Body of pancreas (tissue), 4 donors: ENCODE measurements around the gene WDR33. TPM values are rescaled to one million over a fixed set of nuclear protein-coding genes. Genes with fewer than 3 reads are reported as not detected.

Experiments
- ATAC-seq: fragments of 150-250 bp; one replicate; pipeline ENCODE4 v1.9.1; 2016
- DNase-seq, 4 donors: peaks; one replicate each; pipeline ENCODE4 v3.0.0-alpha.2; 2019
- H3K27ac ChIP-seq, 4 donors: fragments of 200-600 bp; sonication (generic); 1 replicate in 3 of 4; 2 replicates in 1 of 4; pipeline versions ENCODE4 v1.5.1 to v1.6.1; 2016 to 2019; ENCODE audit warnings: mild to moderate bottlenecking in 1 of 4, mixed read lengths in 1 of 4, moderate library complexity in 1 of 4
- H3K27me3 ChIP-seq, 2 donors: fragments of 200-600 bp; sonication (generic); one replicate each; pipeline ENCODE4 v1.6.0; 2016; ENCODE audit warnings: mild to moderate bottlenecking in 1 of 2
- H3K36me3 ChIP-seq, 2 donors: fragments of 200-600 bp; sonication (generic); replicated peaks in 1 of 2; 2 replicates each; pipeline ENCODE4 v1.5.1; 2016; ENCODE audit warnings: low read depth in 2 of 2; ENCODE audit not compliant: insufficient read depth in 1 of 2
- H3K4me1 ChIP-seq: fragments of 200-600 bp; sonication (generic); one replicate; pipeline ENCODE4 v1.6.0; 2016
- H3K4me3 ChIP-seq, 2 donors: fragments of 200-600 bp; sonication (generic); 1 replicate in 1 of 2; 2 replicates in 1 of 2; pipeline ENCODE4 v1.5.1; 2016 to 2019
- H3K9me3 ChIP-seq, 3 donors: fragments of 200-600 bp; sonication (generic); 1 replicate in 2 of 3; 2 replicates in 1 of 3; pipeline ENCODE4 v1.5.1; 2016
- CTCF ChIP-seq, 7 experiments: fragments of 450-650 bp in 4 of 7; fragments of 200-600 bp in 3 of 7; sonication (generic) in 3 of 7; IDR thresholded peaks; one replicate each; pipeline ENCODE4 v1.5.1; 2016 to 2019; ENCODE audit warnings: antibody characterized with exemption in 7 of 7
- POLR2A ChIP-seq, 3 donors: fragments of 450-650 bp; IDR thresholded peaks; one replicate each; pipeline ENCODE4 v1.6.1; 2016; ENCODE audit warnings: antibody characterized with exemption in 3 of 3, mild to moderate bottlenecking in 2 of 3
- WGBS, 2 donors: methylation state at CpG; one replicate each; pipeline ENCODE4 v1.1.5; 2017; 5-methylcytosine and 5-hydroxymethylcytosine counted together
- intact Hi-C: fragments of 100-400 bp; cut with DNase I; formaldehyde crosslinking; loops from one replicate; pipeline ENCODE4 v1.15.1; 2023
- total RNA-seq, 2 donors: library from RNA; depleted of rRNA; stranded (reverse); fragments of >200 nt; gene quantifications; one replicate each; pipeline ENCODE4 v1.1.0, GENCODE V29; 2016

The WDR33 gene
- total RNA-seq, 2 donors from 2014 or later = 31.6 to 37.1 TPM

- WGBS, 2 donors = 85 to 100% methylated on average over 4 to 6 of the region's 6 CpGs
- no peak for ATAC-seq
Observed at GRCh38 chr2:127664895-127665225, 146.1 kb downstream of the WDR33 start.

GRCh38 chr2:127664065-127664894 is 146.7 kb downstream of the WDR33 start:
- Histone ChIP-seq H3K4me1 (peaks cover 4% of the 10 kb centered on the region), H3K9me3 (no peaks in the 10 kb centered on the region), H3K27ac (peak overlapping the region in 2 of 4 donors; percentile 28 to 30), H3K36me3 (no peaks in the 10 kb centered on the region), H3K27me3 (peaks cover 0 to 12% of the 10 kb centered on the region in 2 donors), H3K4me3 (no peak overlapping the region)
- 17 to 47% methylated on average over 6 to 53 of the region's 69 CpGs for WGBS, 2 donors
- ATAC-seq = peak; percentile 28
- DNase-seq = peak in 1 of 4 donors; percentile 10
- TF ChIP-seq CTCF (IDR thresholded peaks at IDR 0.05) (no peak), POLR2A (IDR thresholded peaks at IDR 0.05) (no peak)
- intact Hi-C loops = no loop called here

More at GRCh38 chr2:127664895-127665225, 146.1 kb downstream of the WDR33 start:
- DNase-seq = no peak
- Histone ChIP-seq H3K4me3 (no peak overlapping the region), H3K36me3 (no peaks in the 10 kb centered on the region), H3K9me3 (no peaks in the 10 kb centered on the region), H3K4me1 (peaks cover 4% of the 10 kb centered on the region), H3K27ac (peak overlapping the region in 2 of 4 donors; percentile 26 to 30), H3K27me3 (peaks cover 0 to 12% of the 10 kb centered on the region in 2 donors)
- TF ChIP-seq POLR2A (IDR thresholded peaks at IDR 0.05) (no peak), CTCF (IDR thresholded peaks at IDR 0.05) (no peak)
- intact Hi-C loops = no loop called here

GRCh38 chr2:127663566-127664064 is 147.4 kb downstream of the WDR33 start:
- Histone ChIP-seq H3K4me3 (no peak overlapping the region), H3K27me3 (peaks cover 0 to 12% of the 10 kb centered on the region in 2 donors), H3K4me1 (peaks cover 4% of the 10 kb centered on the region), H3K36me3 (no peaks in the 10 kb centered on the region), H3K27ac (peak overlapping the region in 1 of 4 donors; percentile 28), H3K9me3 (no peaks in the 10 kb centered on the region)
- intact Hi-C loops = no loop called here
- TF ChIP-seq POLR2A (IDR thresholded peaks at IDR 0.05) = no peak
- no peak for TF ChIP-seq CTCF (IDR thresholded peaks at IDR 0.05)
- 68 to 75% methylated on average over 4 to 6 of the region's 6 CpGs for WGBS, 2 donors
- ATAC-seq (no peak), DNase-seq (peak in 2 of 4 donors; percentile 2 to 4)

- Histone ChIP-seq H3K4me3 (no peak overlapping the region), H3K9me3 (no peaks in the 10 kb centered on the region), H3K4me1 (peaks cover 4% of the 10 kb centered on the region), H3K36me3 (no peaks in the 10 kb centered on the region), H3K27me3 (peaks cover 0 to 12% of the 10 kb centered on the region in 2 donors), H3K27ac (peak overlapping the region in 2 of 4 donors; percentile 24 to 28)
- TF ChIP-seq CTCF (IDR thresholded peaks at IDR 0.05) (no peak), POLR2A (IDR thresholded peaks at IDR 0.05) (no peak)
- intact Hi-C loops = no loop called here
- no peak for DNase-seq
- 88 to 89% methylated on average over 9 of the region's 9 CpGs for WGBS, 2 donors
- no peak for ATAC-seq
Observed at GRCh38 chr2:127662937-127663565, 147.9 kb downstream of the WDR33 start.
